ENCODE results near the gene SLC35F5. TPM values are rescaled to one million over a fixed set of nuclear protein-coding genes. Genes with fewer than 3 reads are reported as not detected.

The SLC35F5 gene
- total and polyA plus RNA-seq, 10 of the 15 experiments (the other 5 are each of a cell fraction or from before 2014, with no cell fraction given) = 1.8 to 31.3 (median 16.5) TPM

DNA sequence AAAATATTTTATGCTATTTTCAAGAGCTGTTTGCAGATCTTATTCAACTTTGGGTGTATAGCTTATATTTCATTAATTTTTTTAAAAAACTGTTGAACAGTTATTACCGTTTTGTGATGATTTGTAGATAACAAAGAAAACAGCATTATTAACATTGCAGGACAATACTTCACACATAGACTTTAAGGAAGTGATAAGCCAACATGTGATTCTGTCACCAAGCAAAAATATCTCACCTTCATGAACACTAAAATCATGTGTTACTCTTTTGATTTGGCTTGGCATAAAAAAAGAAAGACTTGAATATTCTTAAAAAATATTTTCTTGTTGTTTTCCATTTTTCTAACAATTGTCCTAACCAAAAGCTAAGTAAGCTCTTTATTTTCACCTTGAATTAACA is 33.0 kb downstream of the SLC35F5 start:
- no peak overlapping the region for H2AFZ ChIP-seq (ENCODE audit: control insufficient read depth, low read depth, low read length)
- no peak overlapping the region for H3K4me2 ChIP-seq (ENCODE audit: control insufficient read depth, insufficient read depth)
- WGBS (ENCODE audit: insufficient coverage, insufficient replicate concordance, low lambda C conversion rate, missing lambda C conversion rate) = 100% methylated on average over 1 of the region's 1 CpG
- no peaks in the 10 kb centered on the region for H3K4me1 ChIP-seq (ENCODE audit: control insufficient read depth, insufficient read depth, low read length)
- no peaks in the 10 kb centered on the region for H3K9me3 ChIP-seq (replicated peaks; ENCODE audit: control insufficient read depth, insufficient read depth, low read length)
- POLR2A ChIA-PET = interaction anchor here (1.3 kb wide), 1 partner anchor 32 kb away, joined by 3 read pairs; no protein-coding TSS in a partner anchor
- intact Hi-C loops (cut with micrococcal nuclease; ENCODE audit: unreplicated experiment) = no loop called here
- TF ChIP-seq PAX8 (IDR thresholded peaks at IDR 0.05) = no peak
- in situ Hi-C loops (cut with MboI) = no loop called here
- CTCF ChIA-PET = interaction anchor here (0.7 to 4.3 kb wide), 6 partner anchors 10 to 257 kb away, joined by 3 to 23 read pairs (median 4); no protein-coding TSS in a partner anchor
- H3K27ac ChIP-seq (ENCODE audit: control insufficient read depth, insufficient read depth) = no peak overlapping the region
- peaks cover 0 to 4% of the 10 kb centered on the region in 2 experiments; a peak in 2 of 4 replicates for H3K36me3 ChIP-seq (ENCODE audit: control insufficient read depth in 2 of 2, insufficient read depth in 2 of 2, low read length in 1 of 2)
- no peak overlapping the region for H3K9ac ChIP-seq (ENCODE audit: control insufficient read depth, insufficient read depth, low read length)
- H3K27me3 ChIP-seq (replicated peaks in 1 of 2; ENCODE audit: control insufficient read depth in 2 of 2, insufficient read depth in 2 of 2, low read length in 1 of 2) = no peaks in the 10 kb centered on the region
- no TSS peak for BruUV-seq (replicated peaks)
- SMC1A ChIA-PET (ENCODE audit: uncharacterized antibody, unreplicated experiment) = interaction anchor here (0.7 to 4.2 kb wide), 9 partner anchors 9 to 209 kb away, joined by 3 to 15 read pairs (median 4); no protein-coding TSS in a partner anchor
- no peak overlapping the region for H3K4me3 ChIP-seq
- RAD21 ChIA-PET (ENCODE audit: unreplicated experiment) = interaction anchor here (0.8 to 3.3 kb wide), 3 partner anchors 23 to 172 kb away, joined by 3 to 8 read pairs (median 3); no protein-coding TSS in a partner anchor
- no peaks in the 10 kb centered on the region for H3K79me2 ChIP-seq (ENCODE audit: control insufficient read depth, insufficient read depth, low read length)
- ATAC-seq (no peak), DNase-seq (ENCODE audit: low read depth, low spot score) (no peak), FAIRE-seq (no peak)
- H4K20me1 ChIP-seq (ENCODE audit: control insufficient read depth, insufficient read depth) = no peaks in the 10 kb centered on the region

- Histone ChIP-seq H3K27ac (ENCODE audit: control insufficient read depth, insufficient read depth) (no peak overlapping the region), H3K4me2 (ENCODE audit: control insufficient read depth, insufficient read depth) (no peak overlapping the region), H3K9ac (ENCODE audit: control insufficient read depth, insufficient read depth, low read length) (no peak overlapping the region), H3K79me2 (ENCODE audit: control insufficient read depth, insufficient read depth, low read length) (no peaks in the 10 kb centered on the region), H3K36me3 (ENCODE audit: control insufficient read depth in 2 of 2, insufficient read depth in 2 of 2, low read length in 1 of 2) (peaks cover 0 to 4% of the 10 kb centered on the region in 2 experiments; a peak in 3 of 4 replicates), H3K9me3 (replicated peaks; ENCODE audit: control insufficient read depth, insufficient read depth, low read length) (no peaks in the 10 kb centered on the region), H3K4me3 (no peak overlapping the region), H4K20me1 (ENCODE audit: control insufficient read depth, insufficient read depth) (no peaks in the 10 kb centered on the region), H3K27me3 (replicated peaks in 1 of 2; ENCODE audit: control insufficient read depth in 2 of 2, insufficient read depth in 2 of 2, low read length in 1 of 2) (no peaks in the 10 kb centered on the region), H3K4me1 (ENCODE audit: control insufficient read depth, insufficient read depth, low read length) (no peaks in the 10 kb centered on the region), H2AFZ (ENCODE audit: control insufficient read depth, low read depth, low read length) (no peak overlapping the region)
- 63% methylated on average over 3 of the region's 3 CpGs for WGBS (ENCODE audit: insufficient coverage, insufficient replicate concordance, low lambda C conversion rate, missing lambda C conversion rate)
- in situ Hi-C loops (cut with MboI) = no loop called here
- DNase-seq (ENCODE audit: low read depth, low spot score) (no peak), FAIRE-seq (peak; percentile 18), ATAC-seq (peak; percentile 47; the same call in 2 of the 3 replicates)
- no TSS peak for BruUV-seq (replicated peaks)
- ChIA-PET POLR2A (no interaction called here), CTCF (interaction anchor here (0.7 to 1.4 kb wide), 4 partner anchors 13 to 116 kb away, joined by 3 to 9 read pairs (median 3); no protein-coding TSS in a partner anchor), SMC1A (ENCODE audit: uncharacterized antibody, unreplicated experiment) (interaction anchor here (0.6 to 1.7 kb wide), 3 partner anchors 10 to 83 kb away, joined by 3 to 6 read pairs (median 4); no protein-coding TSS in a partner anchor), RAD21 (ENCODE audit: unreplicated experiment) (interaction anchor here (0.9 kb wide), 1 partner anchor 116 kb away, joined by 3 read pairs; no protein-coding TSS in a partner anchor)
- intact Hi-C loops (cut with micrococcal nuclease; ENCODE audit: unreplicated experiment) = no loop called here
- TF ChIP-seq ZNF24 (IDR thresholded peaks at IDR 0.05) = no peak
- no peak for TF ChIP-seq EGR1 (IDR thresholded peaks at IDR 0.05; ENCODE audit: borderline replicate concordance in 1 of 2, low read depth in 2 of 2, low read length in 2 of 2)
- TF ChIP-seq TAF1 (IDR thresholded peaks at IDR 0.05; ENCODE audit: borderline replicate concordance, low read depth, low read length) = no peak
- no peak for TF ChIP-seq FOXK2 (IDR thresholded peaks at IDR 0.05)
- TF ChIP-seq, protein P1, sequence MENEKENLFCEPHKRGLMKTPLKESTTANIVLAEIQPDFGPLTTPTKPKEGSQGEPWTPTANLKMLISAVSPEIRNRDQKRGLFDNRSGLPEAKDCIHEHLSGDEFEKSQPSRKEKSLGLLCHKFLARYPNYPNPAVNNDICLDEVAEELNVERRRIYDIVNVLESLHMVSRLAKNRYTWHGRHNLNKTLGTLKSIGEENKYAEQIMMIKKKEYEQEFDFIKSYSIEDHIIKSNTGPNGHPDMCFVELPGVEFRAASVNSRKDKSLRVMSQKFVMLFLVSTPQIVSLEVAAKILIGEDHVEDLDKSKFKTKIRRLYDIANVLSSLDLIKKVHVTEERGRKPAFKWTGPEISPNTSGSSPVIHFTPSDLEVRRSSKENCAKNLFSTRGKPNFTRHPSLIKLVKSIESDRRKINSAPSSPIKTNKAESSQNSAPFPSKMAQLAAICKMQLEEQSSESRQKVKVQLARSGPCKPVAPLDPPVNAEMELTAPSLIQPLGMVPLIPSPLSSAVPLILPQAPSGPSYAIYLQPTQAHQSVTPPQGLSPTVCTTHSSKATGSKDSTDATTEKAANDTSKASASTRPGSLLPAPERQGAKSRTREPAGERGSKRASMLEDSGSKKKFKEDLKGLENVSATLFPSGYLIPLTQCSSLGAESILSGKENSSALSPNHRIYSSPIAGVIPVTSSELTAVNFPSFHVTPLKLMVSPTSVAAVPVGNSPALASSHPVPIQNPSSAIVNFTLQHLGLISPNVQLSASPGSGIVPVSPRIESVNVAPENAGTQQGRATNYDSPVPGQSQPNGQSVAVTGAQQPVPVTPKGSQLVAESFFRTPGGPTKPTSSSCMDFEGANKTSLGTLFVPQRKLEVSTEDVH (IDR thresholded peaks at IDR 0.05; ENCODE audit: low read depth, partially characterized antibody) = no peak
- peak; percentile 33; the same call in 1 of the 2 replicates for TF ChIP-seq SMC3 (IDR thresholded peaks at IDR 0.05; ENCODE audit: borderline replicate concordance, low read length)
- TF ChIP-seq BHLHE40 (IDR thresholded peaks at IDR 0.05; ENCODE audit: borderline replicate concordance in 1 of 2, low read depth in 2 of 2, low read length in 1 of 2) = no peak
- no peak for TF ChIP-seq SREBF2 (IDR thresholded peaks at IDR 0.05; ENCODE audit: low read length)
- TF ChIP-seq KLF5 (IDR thresholded peaks at IDR 0.05; ENCODE audit: partially characterized antibody) = no peak
- no peak for TF ChIP-seq NFIC (IDR thresholded peaks at IDR 0.05; ENCODE audit: low read depth, low read length)
- peak in 1 of 3 experiments; percentile 14; a peak in 1 of 6 replicates for TF ChIP-seq CTCF (IDR thresholded peaks at IDR 0.05 in 2 of 3, conservative IDR thresholded peaks at IDR 0.05 in 1 of 3; ENCODE audit: control insufficient read depth in 2 of 3, extremely low read depth in 1 of 3, insufficient read depth in 1 of 3, low read depth in 3 of 3, low read length in 3 of 3)
These were observed 36.3 kb downstream of the SLC35F5 start for GRCh38 chr2:113720167-113720566.

All from GM12878 (cell line).